HEK293T (cell line): ENCODE measurements around the gene PACRG.

Experiments
- BHLHE40 ChIP-seq: fragments of 450-650 bp; IDR thresholded peaks from 2 replicates; pipeline ENCODE4 v1.6.1; 2016; ENCODE audit warnings: mild to moderate bottlenecking, moderate library complexity, borderline replicate concordance
- CTBP1 ChIP-seq: fragments of 450-650 bp; IDR thresholded peaks from 2 replicates; pipeline ENCODE4 v1.6.1; 2016; ENCODE audit warnings: borderline replicate concordance
- ELF4 ChIP-seq: fragments of 450-650 bp; IDR thresholded peaks from 2 replicates; pipeline ENCODE4 v1.6.1; 2017; ENCODE audit warnings: antibody characterized with exemption
- FOXK2 ChIP-seq: fragments of 450-650 bp; IDR thresholded peaks from 2 replicates; pipeline ENCODE4 v1.6.1; 2016; ENCODE audit warnings: mild to moderate bottlenecking
- L3MBTL2 ChIP-seq: fragments of 450-650 bp; conservative IDR thresholded peaks from 2 replicates; pipeline ENCODE4 v1.6.1; 2016; ENCODE audit warnings: mild to moderate bottlenecking
- SP1 ChIP-seq: fragments of 450-650 bp; IDR thresholded peaks from 2 replicates; pipeline ENCODE4 v1.6.1; 2017
- SUZ12 ChIP-seq: fragments of 450-650 bp; IDR thresholded peaks from 2 replicates; pipeline ENCODE4 v1.6.1; 2016; ENCODE audit warnings: mild to moderate bottlenecking
- TARDBP ChIP-seq: fragments of 450-650 bp; IDR thresholded peaks from 2 replicates; pipeline ENCODE4 v1.6.1; 2016
- ZNF384 ChIP-seq: fragments of 450-650 bp; IDR thresholded peaks from 2 replicates; pipeline ENCODE4 v1.6.1; 2016

- TF ChIP-seq ZNF384 (no peak), SP1 (no peak), L3MBTL2 (no peak), FOXK2 (no peak), TARDBP (no peak), SUZ12 (no peak), BHLHE40 (no peak), ELF4 (no peak), CTBP1 (no peak)
Measured at GRCh38 chr6:163314791-163315470, 587.2 kb downstream of the PACRG start.
